HL-60/S4 treated with phorbol 12-myristate 13-acetate at 8.2 ng/mL for 4 days and 3 days (cell line): ENCODE data around the gene VGF.
"Not testable (repeated sequence)": the region's sequence is repeated elsewhere in the genome, so short reads cannot be mapped to it uniquely, and the experiment has no call there.

Experiments
- in situ Hi-C: fragments of 300-500 bp; cut with MboI; formaldehyde crosslinking; loops from 2 replicates; pipeline ENCODE4 v1.15.0; 2022; ENCODE audit warnings: low sequenced_read_pairs

Gene VGF

GRCh38 chr7:101140339-101140699 is 25.1 kb downstream of the VGF start:
- in situ Hi-C loops: no loop called here

- in situ Hi-C loops: no loop called here
Observed at GRCh38 chr7:101138213-101138870, 27.0 kb downstream of the VGF start.

GRCh38 chr7:101137651-101138212 is 27.6 kb downstream of the VGF start:
- in situ Hi-C loops: no loop called here

GRCh38 chr7:101134399-101134980 is 30.9 kb downstream of the VGF start:
- in situ Hi-C loops: no loop called here

GRCh38 chr7:101133621-101134398 is 31.6 kb downstream of the VGF start:
- in situ Hi-C loops: no loop called here

- in situ Hi-C loops: not testable (repeated sequence)
Observed at GRCh38 chr7:101132626-101133600, 32.5 kb downstream of the VGF start.

GRCh38 chr7:101129603-101130117 is 35.7 kb downstream of the VGF start:
- in situ Hi-C loops: no loop called here

- in situ Hi-C loops: no loop called here
Observed at GRCh38 chr7:101128040-101128834, 37.1 kb downstream of the VGF start.

GRCh38 chr7:101127460-101128039 is 37.8 kb downstream of the VGF start:
- in situ Hi-C loops: no loop called here

- in situ Hi-C loops: no loop called here
Observed at GRCh38 chr7:101126651-101127459, 38.5 kb downstream of the VGF start, which contains the start of gene SERPINE1. Gene SERPINE1, plus strand, starts transcription at chr7:101127104. Its CDS starts 1,290 bp downstream, at chr7:101128394.

- in situ Hi-C loops: no loop called here
Observed at GRCh38 chr7:101125989-101126650, 39.2 kb downstream of the VGF start.

GRCh38 chr7:101124376-101125056 is 40.9 kb downstream of the VGF start:
- in situ Hi-C loops: no loop called here

- in situ Hi-C loops: no loop called here
Observed at GRCh38 chr7:101123703-101124068, 41.7 kb downstream of the VGF start.

- in situ Hi-C loops: no loop called here
Observed at GRCh38 chr7:101122933-101123702, 42.3 kb downstream of the VGF start.

GRCh38 chr7:101121991-101122932 is 43.1 kb downstream of the VGF start:
- in situ Hi-C loops: no loop called here
